ENCODE measurements around the gene CDH4. TPM values are rescaled to one million over a fixed set of nuclear protein-coding genes. Genes with fewer than 3 reads are reported as not detected.

Gene CDH4
- polyA plus RNA-seq, 3 donors: 6.9 to 8.7 (median 7.9) TPM

DNA sequence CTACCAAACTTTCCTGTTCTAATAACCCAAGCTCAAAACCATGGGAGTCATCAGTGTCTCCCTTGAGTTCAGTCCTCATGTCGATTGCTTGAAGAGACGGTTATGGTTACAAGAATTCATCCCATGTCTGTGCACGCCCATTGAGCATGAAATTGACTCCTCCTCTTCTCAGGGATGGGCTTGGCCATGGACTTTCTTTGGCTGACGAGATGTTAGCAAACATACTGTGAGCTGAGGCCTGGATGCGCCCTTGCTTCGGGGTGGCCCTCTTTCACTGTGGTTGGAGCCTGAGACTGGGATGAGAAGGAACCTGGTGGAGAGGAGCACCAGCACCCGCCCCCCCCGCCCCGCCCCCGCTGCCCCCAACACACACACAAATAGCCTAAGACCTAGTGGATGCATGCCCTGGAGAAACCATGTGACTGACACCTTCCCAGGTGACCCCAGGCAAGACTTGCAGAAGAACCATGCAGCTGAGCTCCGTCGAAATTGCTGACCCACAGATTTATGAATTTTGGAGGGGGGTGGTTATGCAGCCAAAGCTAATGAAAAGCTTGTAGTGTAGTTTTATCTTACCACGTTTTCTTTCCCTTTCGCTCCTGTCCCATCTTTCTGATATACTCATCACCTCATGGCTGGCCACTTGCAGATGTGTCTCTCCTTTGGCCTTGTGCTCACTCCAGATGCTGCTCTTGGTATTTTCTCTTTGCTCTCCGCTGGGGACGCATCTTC is 231.4 kb downstream of the CDH4 start:
- DNase-seq (ENCODE audit: extremely low read depth in 1 of 11, low read depth in 9 of 11, low spot score in 4 of 11): no peak

DNA sequence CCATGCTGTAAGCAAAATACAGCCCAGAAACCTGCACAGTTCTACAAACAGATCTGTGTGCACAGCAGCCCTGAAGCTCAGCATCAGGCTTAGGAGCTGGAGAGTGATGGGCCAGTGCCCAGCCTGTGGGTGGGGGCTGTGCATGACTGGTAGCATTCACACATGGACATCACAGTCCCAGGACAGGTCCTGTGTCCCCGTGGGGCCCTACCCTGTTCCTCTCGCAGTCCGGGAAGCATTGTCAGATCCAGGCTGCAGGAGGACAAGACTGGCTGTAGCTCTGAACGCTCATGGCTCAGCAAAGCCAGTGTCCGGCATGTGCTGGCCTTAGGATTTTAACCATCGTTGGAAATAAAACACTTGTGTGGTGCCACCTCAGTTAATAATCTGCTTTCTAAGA is 234.1 kb downstream of the CDH4 start:
- no peak for DNase-seq (ENCODE audit: extremely low read depth in 1 of 11, low read depth in 9 of 11, low spot score in 4 of 11)

DNA sequence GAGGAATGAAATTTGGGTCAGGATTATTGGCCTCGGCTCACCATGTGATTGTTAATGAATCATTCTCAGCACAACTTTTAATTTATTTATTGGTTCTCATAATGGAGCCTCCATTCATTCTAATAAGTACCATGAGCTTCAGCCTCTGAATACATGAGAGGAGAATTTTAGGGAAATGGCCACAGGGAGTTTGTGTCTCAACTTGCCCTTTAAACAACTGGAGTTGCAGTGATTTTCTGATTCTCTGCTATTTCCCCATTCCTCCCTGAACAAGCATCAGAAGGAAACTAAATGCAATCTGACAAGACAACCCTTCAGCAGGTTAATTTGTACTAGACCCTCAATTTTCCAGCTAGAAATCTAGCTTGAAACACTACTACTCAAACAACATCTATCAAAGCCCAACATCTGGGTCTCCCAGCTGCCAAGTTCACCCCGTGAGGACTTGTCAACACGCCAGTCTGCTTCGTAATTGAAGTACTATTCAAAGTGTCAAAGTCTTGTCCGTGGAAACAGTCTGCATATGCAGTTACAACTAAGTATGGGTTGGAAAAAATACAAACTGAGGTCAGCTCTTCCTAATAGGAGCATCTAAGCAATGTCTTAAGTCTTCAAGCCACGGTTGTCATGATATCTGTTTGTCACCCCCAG is 235.4 kb downstream of the CDH4 start:
- no peak for DNase-seq (ENCODE audit: extremely low read depth in 1 of 11, low read depth in 9 of 11, low spot score in 4 of 11)

DNA sequence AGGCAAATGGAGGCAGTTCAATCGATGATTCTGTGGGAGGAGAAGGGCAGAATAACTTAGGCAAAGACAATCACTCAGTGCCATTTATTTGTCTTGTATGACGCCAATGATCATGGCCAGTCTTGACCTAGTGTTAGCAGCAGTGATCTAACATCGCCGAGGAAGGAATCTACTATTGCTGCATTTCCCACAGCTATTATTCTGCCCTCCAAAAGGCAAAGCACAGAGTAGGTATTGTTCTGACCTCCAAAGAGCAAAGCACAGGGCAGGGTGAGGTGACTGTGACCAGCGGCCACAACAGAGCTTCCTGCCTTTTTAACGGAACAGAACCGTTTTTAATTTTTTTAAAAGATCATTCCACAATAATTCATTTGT is 235.9 kb downstream of the CDH4 start:
- no peak for DNase-seq (ENCODE audit: extremely low read depth in 1 of 11, low read depth in 9 of 11, low spot score in 4 of 11)

DNA sequence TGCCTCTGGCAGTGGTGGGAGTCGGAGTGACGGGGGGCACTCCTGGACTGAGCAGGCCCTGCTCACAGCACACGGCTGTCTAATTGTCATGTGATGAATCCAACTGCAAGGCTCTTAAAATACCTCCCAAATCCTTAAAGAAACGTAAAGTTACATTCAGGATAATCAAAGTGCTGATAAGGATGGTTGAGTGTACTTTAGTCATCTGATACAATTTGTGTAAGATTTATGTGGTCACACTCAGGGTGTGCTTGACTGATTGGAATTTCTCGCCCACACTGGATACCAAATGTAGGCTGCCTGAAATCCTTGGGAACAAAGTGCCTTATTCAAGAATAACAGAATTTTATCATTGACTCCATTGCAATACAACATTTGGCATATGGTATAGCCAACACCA is 238.7 kb downstream of the CDH4 start:
- no peak for DNase-seq (ENCODE audit: extremely low read depth in 1 of 11, low read depth in 9 of 11, low spot score in 4 of 11)

DNA sequence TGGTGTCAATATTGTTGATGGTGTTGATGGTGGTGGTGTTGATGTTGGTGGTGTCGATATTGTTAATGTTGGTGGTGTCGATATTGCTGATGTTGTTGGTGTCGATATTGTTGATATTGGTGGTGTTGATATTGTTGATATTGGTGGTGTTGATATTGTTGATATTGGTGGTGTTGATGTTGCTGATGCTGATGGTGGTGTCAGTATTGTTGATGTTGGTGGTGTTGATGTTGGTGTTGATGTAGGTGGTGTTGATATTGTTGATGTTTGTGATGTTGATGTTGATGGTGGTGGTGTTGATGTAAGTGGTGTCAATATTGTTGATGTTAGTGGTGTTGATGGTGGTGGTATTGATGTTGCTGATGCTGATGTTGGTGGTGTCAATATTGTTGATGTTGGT is 240.0 kb downstream of the CDH4 start:
- DNase-seq (ENCODE audit: extremely low read depth in 1 of 11, low read depth in 9 of 11, low spot score in 4 of 11): no peak

DNA sequence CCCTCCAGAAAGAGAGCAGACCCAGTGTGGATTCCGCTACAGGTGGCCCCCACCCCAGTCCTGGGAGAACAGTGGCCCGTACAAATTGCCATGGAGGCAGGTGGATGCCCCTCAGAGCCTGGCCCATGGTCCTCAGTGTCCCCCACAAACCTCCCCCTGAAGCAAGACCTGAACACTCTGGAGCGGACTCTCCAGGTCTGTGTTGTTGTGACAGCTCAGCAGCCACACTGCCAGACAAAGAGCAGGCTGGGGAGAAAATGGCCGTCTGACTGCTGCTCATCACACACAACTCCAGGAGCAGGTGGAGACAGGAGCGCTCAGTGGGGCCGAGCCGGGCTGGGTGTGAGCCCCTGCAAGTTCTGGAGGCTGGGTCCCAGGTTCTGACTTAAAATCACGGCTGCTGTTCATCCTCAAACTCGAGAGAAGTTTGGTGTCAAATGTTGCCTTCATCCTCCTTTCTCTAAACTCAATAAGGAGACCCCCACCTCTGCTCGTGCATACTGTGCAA is 241.8 kb downstream of the CDH4 start:
- DNase-seq (ENCODE audit: extremely low read depth in 1 of 11, low read depth in 9 of 11, low spot score in 4 of 11): no peak

DNA sequence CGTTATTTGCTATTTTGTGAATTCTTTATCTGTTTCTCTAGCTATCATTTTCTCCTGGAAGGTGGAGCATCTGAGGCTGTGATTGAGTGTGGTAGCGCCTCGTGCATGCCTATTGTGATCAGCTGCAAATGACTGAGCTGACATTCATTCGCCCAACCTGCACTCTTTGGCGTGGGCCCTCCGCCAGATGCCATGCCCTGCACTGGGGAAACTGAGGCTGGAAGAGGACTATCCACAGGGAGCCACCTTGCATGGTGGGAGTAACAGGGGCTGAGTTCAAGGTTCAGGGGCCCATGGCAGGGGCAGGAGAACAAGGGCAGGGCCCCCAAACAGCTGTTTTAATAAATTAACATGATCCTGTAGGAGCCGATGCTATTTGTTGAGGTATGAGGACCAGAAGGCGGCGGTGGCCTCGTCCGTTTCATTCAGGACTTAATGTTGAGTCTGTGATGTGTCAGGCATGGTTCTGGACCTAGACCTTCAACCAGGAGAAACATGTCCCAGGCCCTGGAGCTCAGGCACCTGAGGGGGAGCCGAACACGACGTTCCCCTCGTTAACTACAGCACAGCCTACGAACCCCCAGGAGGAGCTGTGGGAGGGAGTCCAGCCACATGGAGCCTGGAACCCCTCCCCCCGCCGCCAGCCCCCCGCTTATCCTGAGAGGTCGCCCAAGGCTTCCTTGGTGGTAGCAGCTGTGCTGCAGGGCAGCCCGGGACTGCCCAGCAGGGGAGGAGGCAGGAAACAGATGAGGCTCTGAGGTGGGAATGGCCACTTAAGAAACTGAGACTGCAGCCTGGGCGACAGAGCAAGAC is 242.9 kb downstream of the CDH4 start:
- no peak for DNase-seq (ENCODE audit: extremely low read depth in 1 of 11, low read depth in 9 of 11, low spot score in 4 of 11)

DNA sequence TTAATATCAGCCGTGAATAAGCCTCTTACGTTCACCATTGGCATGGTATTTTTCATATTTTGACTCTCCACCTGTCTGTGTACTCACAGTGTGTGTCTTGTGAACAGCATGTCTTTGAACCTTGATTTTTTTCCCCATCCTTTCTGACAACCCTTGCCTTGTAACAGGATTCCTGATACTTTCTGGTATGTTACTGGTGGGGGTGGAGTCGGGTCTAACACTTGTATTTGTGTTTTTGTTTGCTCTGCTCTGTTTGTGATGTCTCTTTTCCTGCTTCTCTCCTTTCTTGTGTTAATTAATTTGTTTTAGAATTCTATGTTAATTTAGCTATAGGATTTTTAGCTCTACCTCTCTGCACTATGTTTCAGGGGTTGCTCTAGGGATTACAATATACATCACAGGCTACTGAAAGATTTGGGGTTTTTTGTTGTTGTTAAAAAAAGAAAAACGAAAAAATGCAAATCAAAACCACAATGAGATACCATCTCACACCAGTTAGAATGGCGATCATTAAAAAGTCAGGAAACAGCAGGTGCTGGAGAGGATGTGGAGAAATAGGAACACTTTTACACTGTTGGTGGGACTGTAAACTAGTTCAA is 245.1 kb downstream of the CDH4 start:
- DNase-seq (ENCODE audit: extremely low read depth in 1 of 11, low read depth in 9 of 11, low spot score in 4 of 11): no peak

DNA sequence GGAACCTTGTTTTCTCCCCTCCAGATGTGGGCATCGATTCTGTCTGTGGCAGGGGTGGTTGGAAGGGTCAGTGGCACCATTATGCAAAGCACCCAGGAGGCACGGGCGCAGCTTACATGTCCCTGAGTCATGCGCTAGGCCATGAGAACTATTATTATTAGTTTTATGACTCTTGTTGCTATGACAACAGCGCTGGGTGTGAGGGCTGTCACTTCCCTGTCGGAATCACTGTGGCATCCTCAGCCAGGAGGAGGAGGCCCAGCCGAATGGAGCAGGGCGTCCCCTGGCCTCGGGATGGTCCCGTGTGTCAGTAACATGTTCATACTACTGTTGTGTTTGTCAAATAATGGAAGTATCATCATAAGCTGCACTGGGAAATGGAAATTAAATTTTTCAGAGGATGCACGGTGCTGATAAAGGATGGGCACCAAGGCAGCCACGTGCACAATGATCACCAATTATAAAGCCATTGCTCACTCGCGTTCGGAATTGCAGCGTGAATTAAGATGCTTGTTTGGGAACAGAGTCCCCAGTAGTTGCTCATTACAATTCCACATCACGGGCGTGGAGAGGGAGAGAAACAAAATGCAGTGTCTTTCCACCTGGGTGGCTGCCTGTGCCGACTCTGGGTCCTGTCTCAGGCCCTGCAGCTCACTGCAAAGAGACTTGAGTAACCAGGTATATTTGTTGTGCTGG is 247.9 kb downstream of the CDH4 start:
- DNase-seq (ENCODE audit: extremely low read depth in 1 of 11, low read depth in 9 of 11, low spot score in 4 of 11): no peak

DNA sequence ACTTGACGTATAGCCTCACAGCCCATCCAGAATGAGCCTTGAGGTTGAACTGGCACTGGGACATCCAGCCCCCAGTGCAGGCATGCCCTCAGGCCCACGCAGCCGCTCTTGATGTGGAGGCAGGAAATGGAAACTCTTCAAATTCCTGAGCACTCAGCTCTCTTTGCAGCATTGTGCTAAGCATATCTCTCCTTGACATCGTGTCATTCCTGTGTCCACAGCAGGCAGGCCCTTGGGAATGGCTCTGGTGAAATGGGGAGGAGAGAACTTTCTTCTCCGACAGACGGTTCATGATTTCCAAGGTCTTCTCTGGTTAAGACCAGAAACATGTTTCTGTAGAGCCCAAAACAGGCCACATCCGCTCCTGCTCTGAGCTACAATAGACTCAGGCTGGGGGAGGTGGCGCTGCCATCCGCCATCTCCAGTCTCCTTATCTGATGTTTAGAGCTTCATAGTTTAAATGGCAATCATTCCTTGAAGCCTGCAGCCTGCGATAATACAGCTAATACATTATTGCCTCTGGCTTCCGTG is 248.8 kb downstream of the CDH4 start:
- DNase-seq (ENCODE audit: extremely low read depth in 1 of 11, low read depth in 9 of 11, low spot score in 4 of 11): no peak

DNA sequence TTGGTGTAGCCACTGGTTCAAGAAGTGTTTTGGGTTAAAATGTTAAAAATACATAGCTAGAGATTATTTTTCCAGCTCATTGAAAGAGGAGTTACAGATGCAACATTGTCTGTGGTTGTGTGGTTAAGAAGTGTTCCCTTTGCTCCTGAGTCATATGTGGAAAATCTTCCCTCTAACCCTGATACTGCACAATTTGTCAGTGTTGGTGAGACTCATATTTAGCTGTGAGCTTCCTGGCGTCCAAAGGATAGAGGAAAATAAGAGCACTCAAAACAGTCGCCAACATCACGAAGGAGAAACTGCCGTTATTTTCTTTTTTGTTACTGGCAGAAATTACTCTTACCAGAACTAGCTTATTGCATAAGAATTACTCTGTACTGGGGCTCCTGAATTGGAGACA is 250.4 kb downstream of the CDH4 start:
- DNase-seq (ENCODE audit: extremely low read depth in 1 of 11, low read depth in 9 of 11, low spot score in 4 of 11): no peak

DNA sequence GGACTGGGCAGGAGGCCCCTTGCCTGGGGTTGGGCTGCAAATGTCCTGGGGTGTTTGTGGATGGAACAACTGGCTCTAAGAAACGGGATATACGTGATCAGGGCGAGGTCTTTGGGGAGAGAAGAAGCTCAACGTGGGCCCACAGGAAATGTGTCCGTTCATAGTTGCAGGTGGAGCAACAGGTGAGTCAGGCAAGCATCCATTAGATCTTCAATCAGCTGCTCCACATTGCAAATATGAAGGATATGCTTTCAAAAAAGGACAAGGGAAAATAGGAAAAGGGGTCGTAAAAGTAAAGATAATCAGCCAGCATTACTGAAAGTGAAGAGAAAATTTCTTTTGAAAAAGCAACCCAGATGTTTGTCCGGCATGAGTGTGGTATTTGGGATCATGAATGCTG is 251.0 kb downstream of the CDH4 start:
- DNase-seq (ENCODE audit: extremely low read depth in 1 of 11, low read depth in 9 of 11, low spot score in 4 of 11): no peak

DNA sequence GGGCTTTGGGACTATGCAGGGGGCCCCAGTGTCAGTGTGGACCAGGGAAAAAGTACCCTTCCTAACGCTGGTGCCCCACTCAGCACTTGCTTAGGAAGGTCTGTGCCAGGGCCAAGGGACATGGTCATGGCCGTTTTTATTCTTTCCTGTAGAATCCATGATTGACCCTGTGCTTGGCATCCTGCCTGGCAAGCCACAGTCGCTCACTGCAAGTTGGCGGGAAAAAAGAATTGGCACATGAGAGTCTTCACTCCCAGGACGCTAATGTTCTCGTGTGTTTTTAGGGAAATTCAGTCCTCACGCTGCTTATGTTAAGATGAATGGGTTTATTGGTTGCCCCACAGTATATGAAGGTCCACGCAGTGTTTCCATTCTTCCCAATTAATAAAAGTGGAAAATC is 253.4 kb downstream of the CDH4 start:
- DNase-seq (ENCODE audit: extremely low read depth in 1 of 11, low read depth in 9 of 11, low spot score in 4 of 11): no peak

DNA sequence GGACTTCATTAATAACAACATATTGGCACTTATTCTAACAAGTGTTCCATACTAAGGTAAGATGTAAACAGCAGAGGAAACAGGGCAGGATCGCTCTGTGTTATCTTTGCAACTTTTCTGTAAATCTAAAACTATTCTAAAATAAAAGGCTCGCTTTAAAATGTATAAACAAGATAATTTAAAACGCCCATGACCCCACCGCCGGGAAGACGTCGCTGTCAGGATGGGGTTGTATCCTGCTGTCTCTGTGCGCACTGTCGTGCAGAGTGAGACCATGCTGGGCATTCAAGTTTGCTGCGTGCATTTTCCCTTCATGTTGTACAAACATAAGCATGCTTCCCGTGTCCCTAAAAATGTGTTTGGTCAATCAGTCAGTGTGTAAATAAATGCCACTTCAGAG is 255.7 kb downstream of the CDH4 start:
- DNase-seq (ENCODE audit: extremely low read depth in 1 of 11, low read depth in 9 of 11, low spot score in 4 of 11): no peak

DNA sequence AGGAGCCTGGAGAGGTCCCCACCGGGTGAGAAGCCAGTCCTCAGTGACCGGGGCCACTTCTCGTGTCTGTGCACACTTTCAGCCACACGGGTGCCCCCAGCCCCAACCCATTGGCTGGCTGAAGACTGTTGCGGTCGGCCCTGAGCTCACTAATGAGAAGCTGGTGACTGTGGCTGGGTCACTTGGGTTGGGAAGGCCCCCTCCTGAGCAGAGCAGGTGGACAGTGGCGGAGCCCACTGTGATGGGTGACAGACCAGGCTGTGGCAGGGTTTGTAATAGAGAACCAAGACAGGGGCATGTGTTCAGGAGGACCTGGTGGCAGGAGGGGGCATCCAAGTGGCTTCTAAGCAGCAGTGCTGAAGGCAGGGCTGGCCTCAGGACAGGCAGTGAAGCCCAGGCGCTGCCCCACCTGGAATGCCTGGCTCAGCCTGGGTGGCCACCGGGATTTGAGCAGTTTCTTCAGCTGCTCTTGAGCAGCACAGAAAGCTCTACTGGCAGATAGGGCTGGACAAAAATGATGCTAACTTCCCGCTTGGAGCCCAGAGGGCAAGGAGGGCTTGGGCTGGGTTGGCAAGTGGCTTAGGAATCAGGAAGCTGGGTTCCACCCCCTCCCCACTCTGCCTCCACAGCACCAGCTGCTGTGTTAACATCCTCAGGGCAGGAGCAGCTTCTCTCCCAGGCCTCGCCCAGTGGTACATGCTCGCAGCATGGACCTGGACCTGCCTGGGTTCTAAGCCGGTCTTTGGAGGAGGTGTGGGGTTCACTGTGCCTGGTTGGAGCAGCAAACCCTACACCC is 256.4 kb downstream of the CDH4 start:
- DNase-seq (ENCODE audit: extremely low read depth in 1 of 11, low read depth in 9 of 11, low spot score in 4 of 11): no peak

DNA sequence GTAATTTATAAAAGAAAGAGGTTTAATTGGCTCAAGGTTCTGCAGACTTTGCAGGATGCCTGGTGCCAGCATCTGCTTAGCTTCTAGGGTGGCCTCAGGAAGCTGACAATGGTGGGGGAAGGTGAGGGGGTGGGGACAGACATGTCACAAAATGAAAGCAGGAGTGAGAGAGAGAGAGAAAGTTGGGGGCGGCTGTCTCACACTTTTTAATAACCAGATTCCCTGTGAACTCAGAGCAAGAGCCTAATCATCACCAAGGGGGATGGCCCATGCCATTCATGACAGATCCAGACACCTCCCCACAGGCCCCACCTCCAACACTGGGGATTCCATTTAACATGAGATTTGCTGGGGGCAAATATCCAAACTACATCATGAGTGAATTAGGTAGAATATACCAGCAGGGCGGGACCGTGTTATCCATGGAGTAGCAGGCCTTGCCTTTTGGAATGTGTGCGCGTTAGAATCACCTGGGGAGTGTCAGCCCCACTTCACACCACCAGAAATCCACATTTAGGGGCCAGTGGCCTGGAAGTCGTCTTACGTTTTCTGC is 258.8 kb downstream of the CDH4 start:
- no peak for DNase-seq (ENCODE audit: extremely low read depth in 1 of 11, low read depth in 9 of 11, low spot score in 4 of 11)

DNA sequence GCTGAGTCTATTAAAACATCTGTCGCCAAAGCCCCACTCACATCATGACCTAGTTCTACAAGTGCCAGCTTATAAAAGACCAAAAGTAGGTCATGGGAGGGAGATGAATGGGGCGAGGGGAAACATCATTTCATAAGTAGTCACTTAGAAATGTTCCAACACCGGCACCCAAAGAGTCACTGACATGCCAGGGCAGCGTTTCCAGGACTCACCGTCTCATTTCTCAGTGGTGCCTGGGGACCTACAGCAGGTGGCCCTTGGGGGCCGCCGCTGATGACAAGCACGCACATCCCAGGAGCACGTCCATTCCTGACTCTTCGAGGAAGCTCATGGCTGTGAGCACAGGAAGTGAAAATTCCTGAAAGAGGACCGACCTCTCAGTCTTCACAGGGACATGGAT is 260.4 kb downstream of the CDH4 start:
- DNase-seq (ENCODE audit: extremely low read depth in 1 of 11, low read depth in 9 of 11, low spot score in 4 of 11): no peak

All from renal cortex interstitium (tissue), 11 donors.